Brain microvascular endothelial cell (primary cell): ENCODE data around the gene TNS4.
A peak's percentile ranks its signal among the peaks of the same experiment; 100 is the strongest.

Experiments used
- DNase-seq: peaks from one replicate; pipeline ENCODE4 v3.0.0-alpha.2; 2020
- H3K27ac ChIP-seq: fragments of 250-450 bp; sonication (Bioruptor Pico); 2 replicates; pipeline ENCODE4 v1.5.1; 2020; ENCODE audit warnings: mild to moderate bottlenecking, moderate library complexity
- H3K27me3 ChIP-seq: fragments of 250-450 bp; sonication (Bioruptor Pico); replicated peaks from 2 replicates; pipeline ENCODE4 v1.5.1; 2020; ENCODE audit warnings: mild to moderate bottlenecking
- H3K36me3 ChIP-seq: fragments of 250-450 bp; sonication (Bioruptor Pico); replicated peaks from 2 replicates; pipeline ENCODE4 v1.5.1; 2020; ENCODE audit warnings: mild to moderate bottlenecking
- H3K4me3 ChIP-seq: 2 replicates; pipeline ENCODE4 v1.5.1; 2011; ENCODE audit warnings: low read depth, mild to moderate bottlenecking, control low read depth, low read length, moderate library complexity
- CTCF ChIP-seq: IDR thresholded peaks from 2 replicates; pipeline ENCODE4 v1.5.1; 2011; ENCODE audit warnings: low read depth, mild to moderate bottlenecking, moderate library complexity, low read length, control low read depth, inconsistent platforms; ENCODE audit errors: missing control alignments
- in situ Hi-C: cut with HindIII; loops from 2 replicates; pipeline ENCODE4 v1.10.0; 2017; ENCODE audit warnings: low sequenced_read_pairs, low pct_ligation_motif_present

Gene TNS4

GRCh38 chr17:40500709-40501108 is 714 bp downstream of the TNS4 start:
- Histone ChIP-seq H3K36me3 (no peaks in the 10 kb centered on the region), H3K27me3 (no peaks in the 10 kb centered on the region), H3K4me3 (no peak overlapping the region), H3K27ac (no peak overlapping the region)
- TF ChIP-seq CTCF: no peak
- DNase-seq: no peak
- in situ Hi-C loops: no loop called here

GRCh38 chr17:40500190-40500589 is 1.2 kb downstream of the TNS4 start:
- H3K36me3 ChIP-seq: no peaks in the 10 kb centered on the region
- no peak for TF ChIP-seq CTCF
- in situ Hi-C loops: no loop called here
- H3K27me3 ChIP-seq: no peaks in the 10 kb centered on the region
- H3K4me3 ChIP-seq: no peak overlapping the region
- H3K27ac ChIP-seq: no peak overlapping the region
- DNase-seq: no peak

- Histone ChIP-seq H3K4me3 (no peak overlapping the region), H3K36me3 (no peaks in the 10 kb centered on the region), H3K27me3 (no peaks in the 10 kb centered on the region), H3K27ac (no peak overlapping the region)
- in situ Hi-C loops: no loop called here
- peak; percentile 55 for DNase-seq
- peak; percentile 8 for TF ChIP-seq CTCF
These were observed 1.8 kb downstream of the TNS4 start for GRCh38 chr17:40499551-40500189.

GRCh38 chr17:40498281-40499084 is 2.9 kb downstream of the TNS4 start:
- TF ChIP-seq CTCF: no peak
- in situ Hi-C loops: no loop called here
- H3K4me3 ChIP-seq: no peak overlapping the region
- H3K27ac ChIP-seq: no peak overlapping the region
- no peaks in the 10 kb centered on the region for H3K36me3 ChIP-seq
- DNase-seq: no peak
- H3K27me3 ChIP-seq: no peaks in the 10 kb centered on the region

GRCh38 chr17:40497695-40498094 is 3.7 kb downstream of the TNS4 start:
- no peak overlapping the region for H3K27ac ChIP-seq
- TF ChIP-seq CTCF: no peak
- in situ Hi-C loops: no loop called here
- no peak for DNase-seq
- H3K4me3 ChIP-seq: no peak overlapping the region
- no peaks in the 10 kb centered on the region for H3K27me3 ChIP-seq
- no peaks in the 10 kb centered on the region for H3K36me3 ChIP-seq
